ENCODE data around the gene ARRDC3. TPM values are rescaled to one million over a fixed set of nuclear protein-coding genes. Genes with fewer than 3 reads are reported as not detected.
"Not testable (repeated sequence)": the region's sequence is repeated elsewhere in the genome, so short reads cannot be mapped to it uniquely, and the experiment has no call there.

The ARRDC3 gene
- total and polyA plus RNA-seq, 8 donors, result 7.3 to 79.6 (median 16.4) TPM

DNA sequence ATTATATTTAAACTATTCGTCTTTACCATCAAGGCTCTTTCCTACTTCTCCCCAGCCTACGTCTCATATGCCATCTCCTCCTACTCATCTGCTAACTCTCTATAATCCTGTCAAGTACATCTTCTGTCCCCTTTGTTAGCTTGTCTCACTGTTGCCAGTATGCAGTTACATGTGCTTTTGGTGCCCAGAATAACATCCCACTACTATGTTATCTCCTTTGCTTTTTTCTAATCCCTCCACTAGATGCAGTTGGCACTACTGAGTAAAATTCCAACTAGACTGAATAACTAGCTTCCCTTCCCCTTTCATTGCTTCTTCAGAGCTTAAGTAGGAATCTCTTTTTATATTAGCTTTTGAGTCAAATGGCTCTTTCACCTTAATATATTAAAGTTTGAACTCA, 3.0 kb upstream of the ARRDC3 start:
- WGBS, 2 donors, result 74 to 86% methylated on average over 2 of the region's 2 CpGs
- no peak overlapping the region for H3K4me3 ChIP-seq
- H3K27me3 ChIP-seq, result no peaks in the 10 kb centered on the region
- FAIRE-seq, result no peak
- no peaks in the 10 kb centered on the region for H3K9me3 ChIP-seq
- TF ChIP-seq CTCF (IDR thresholded peaks at IDR 0.05), result no peak
- intact Hi-C loops (cut with DNase I), result loop anchor here in 2 of 3 donors (5.0 to 10.0 kb wide), 3 partner anchors 161 to 521 kb away; no protein-coding TSS in a partner anchor
- peaks cover 4 to 6% (median 4%) of the 10 kb centered on the region in 3 donors for H3K4me1 ChIP-seq
- H3K27ac ChIP-seq, result no peak overlapping the region
- ATAC-seq, result no peak
- H3K36me3 ChIP-seq, result no peaks in the 10 kb centered on the region
- DNase-seq, result no peak

- not testable (repeated sequence) for H3K9me3 ChIP-seq, H3K4me3 ChIP-seq, DNase-seq, H3K36me3 ChIP-seq, H3K27me3 ChIP-seq, ATAC-seq, H3K27ac ChIP-seq, H3K4me1 ChIP-seq, FAIRE-seq
- WGBS, 2 donors, result 72 to 85% methylated on average over 11 of the region's 11 CpGs
- intact Hi-C loops (cut with DNase I), result loop anchor here in 2 of 3 donors (5.0 to 10.0 kb wide), 3 partner anchors 161 to 521 kb away; no protein-coding TSS in a partner anchor
These were observed 2.5 kb upstream of the ARRDC3 start for GRCh38 chr5:91385596-91385995.

DNA sequence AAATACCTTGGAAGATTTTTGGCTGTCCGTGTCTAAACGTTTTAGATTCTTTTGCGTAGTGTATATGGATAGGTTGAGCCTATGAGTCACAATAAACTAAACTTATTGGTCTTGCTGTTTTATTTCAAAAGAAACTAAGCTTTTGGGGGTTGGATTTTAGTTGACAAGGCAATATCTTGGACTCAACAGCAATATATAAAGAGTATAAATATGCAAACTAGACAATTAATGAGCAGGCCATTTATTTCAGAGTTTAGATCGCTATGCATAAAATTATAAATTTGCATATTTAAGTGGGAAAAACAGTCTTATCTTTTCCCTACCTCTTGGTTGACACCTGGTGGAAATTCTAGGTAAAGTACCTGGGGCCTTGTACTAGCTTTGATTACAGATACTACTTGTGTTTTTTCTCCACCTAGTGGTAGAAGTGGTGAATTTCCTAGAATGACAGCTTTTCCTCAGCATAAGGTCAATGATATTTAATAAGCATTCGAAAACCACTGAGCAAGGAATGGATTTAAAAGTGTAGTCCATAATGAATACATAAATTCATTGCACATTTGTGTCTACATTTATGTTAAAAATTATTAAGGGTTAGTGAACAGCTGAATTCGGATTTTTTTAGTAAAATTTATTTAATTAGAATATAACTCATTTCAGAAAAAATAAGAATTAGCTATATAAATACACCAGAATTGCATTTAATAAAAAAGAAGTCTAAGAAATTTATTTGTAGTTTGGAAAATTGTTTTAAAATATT, 1.7 kb upstream of the ARRDC3 start:
- intact Hi-C loops (cut with DNase I), result loop anchor here in 2 of 3 donors (5.0 to 10.0 kb wide), 4 partner anchors 103 to 520 kb away; no protein-coding TSS in a partner anchor
- FAIRE-seq, result peak; percentile 97
- Histone ChIP-seq H3K4me3 (peak overlapping the region in 2 of 4 donors; percentile 58 to 80), H3K4me1 (peaks cover 4 to 6% (median 4%) of the 10 kb centered on the region in 3 donors), H3K27me3 (no peaks in the 10 kb centered on the region), H3K27ac (peak overlapping the region in 3 of 4 donors; percentile 98 to 100 (median 100)), H3K9me3 (no peaks in the 10 kb centered on the region), H3K36me3 (no peaks in the 10 kb centered on the region)
- WGBS, 2 donors, result 2 to 3% methylated on average over 6 of the region's 6 CpGs
- peak; percentile 91 to 96 (median 92) for TF ChIP-seq CTCF (IDR thresholded peaks at IDR 0.05)
- DNase-seq, result peak in 3 of 6 donors; percentile 63 to 66 (median 65)
- ATAC-seq, result peak; percentile 13 to 39 (median 24)

GRCh38 chr5:91383956-91384300, 811 bp upstream of the ARRDC3 start:
- H3K36me3 ChIP-seq, result no peaks in the 10 kb centered on the region
- peak overlapping the region; percentile 57 to 80 (median 58) for H3K4me3 ChIP-seq
- peaks cover 4 to 6% (median 4%) of the 10 kb centered on the region in 3 donors for H3K4me1 ChIP-seq
- peak overlapping the region; percentile 97 to 100 (median 99) for H3K27ac ChIP-seq
- ATAC-seq (no peak), DNase-seq (peak in 1 of 6 donors; percentile 39), FAIRE-seq (no peak)
- intact Hi-C loops (cut with DNase I), result loop anchor here in 2 of 3 donors (5.0 to 10.0 kb wide), 4 partner anchors 102 to 519 kb away; no protein-coding TSS in a partner anchor
- no peaks in the 10 kb centered on the region for H3K9me3 ChIP-seq
- no peaks in the 10 kb centered on the region for H3K27me3 ChIP-seq
- TF ChIP-seq CTCF (IDR thresholded peaks at IDR 0.05), result no peak
- WGBS, 2 donors, result 1 to 2% methylated on average over 7 of the region's 7 CpGs

DNA sequence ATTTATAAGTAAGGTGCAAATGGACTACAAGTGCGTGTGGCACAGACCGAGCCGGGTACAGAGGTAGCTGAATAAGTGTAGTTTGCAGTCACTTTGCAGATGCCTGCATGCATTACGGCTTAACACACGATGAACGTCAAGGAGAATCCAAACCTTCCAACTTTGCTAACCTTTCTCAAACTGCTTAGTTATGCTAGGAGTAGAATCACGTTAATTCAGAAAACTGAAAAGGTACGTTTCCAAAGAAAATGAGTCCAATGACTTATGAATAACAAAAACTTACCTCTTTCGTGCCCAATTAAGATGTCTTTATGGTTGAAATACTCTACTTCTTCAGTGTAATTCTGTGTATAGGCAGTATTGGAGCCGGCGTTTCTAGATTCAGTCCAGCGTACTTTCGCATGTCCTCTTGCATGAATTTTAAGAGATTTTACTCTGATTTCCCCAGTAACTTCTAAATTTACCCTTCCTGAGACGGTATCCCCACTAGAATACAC, 539 bp downstream of the ARRDC3 start:
- DNase-seq, result peak in 3 of 6 donors; percentile 18 to 38 (median 33)
- Histone ChIP-seq H3K27ac (peak overlapping the region; percentile 97 to 100 (median 99)), H3K4me3 (peak overlapping the region; percentile 57 to 80 (median 58)), H3K27me3 (no peaks in the 10 kb centered on the region), H3K4me1 (peaks cover 12 to 16% (median 12%) of the 10 kb centered on the region in 3 donors), H3K36me3 (peaks cover 0 to 6% (median 0%) of the 10 kb centered on the region in 3 donors), H3K9me3 (no peaks in the 10 kb centered on the region)
- TF ChIP-seq CTCF (IDR thresholded peaks at IDR 0.05), result no peak
- intact Hi-C loops (cut with DNase I), result loop anchor here in 2 of 3 donors (5.0 to 10.0 kb wide), 4 partner anchors 100 to 518 kb away; no protein-coding TSS in a partner anchor
- 0% methylated on average over 14 of the region's 14 CpGs for WGBS, 2 donors
- FAIRE-seq, result no peak
- ATAC-seq, result peak in 1 of 4 donors; percentile 9
